ENCODE measurements around the gene GLRX3. TPM values are rescaled to one million over a fixed set of nuclear protein-coding genes. Genes with fewer than 3 reads are reported as not detected.

The GLRX3 gene
- total and polyA plus RNA-seq, 2 of the 13 experiments (the other 11 are each of a cell fraction or from before 2014, with no cell fraction given): 91.4 to 135 TPM

GRCh38 chr10:130111113-130111851, 24.9 kb upstream of the GLRX3 start (continued):
- TF ChIP-seq ZBTB10 (CRISPR knock-in tag; IDR thresholded peaks at IDR 0.05; ENCODE audit: borderline replicate concordance) (no peak; the same call in 1 of the 2 replicates), MATR3 (CRISPR knock-in tag; IDR thresholded peaks at IDR 0.05) (no peak), CBX1 (IDR thresholded peaks at IDR 0.05; ENCODE audit: low read depth) (no peak), ELF3 (CRISPR knock-in tag; IDR thresholded peaks at IDR 0.05) (peak; percentile 67), ZNF776 (CRISPR knock-in tag; IDR thresholded peaks at IDR 0.05) (0 out of 2 replicates have a peak, but pooled peaks have one; percentile 33), HNF1A (IDR thresholded peaks at IDR 0.05; ENCODE audit: low read depth) (no peak), HNF1A (CRISPR knock-in tag; IDR thresholded peaks at IDR 0.05; ENCODE audit: borderline replicate concordance) (no peak), HOXA3 (CRISPR knock-in tag; IDR thresholded peaks at IDR 0.05) (peak; percentile 55), ZNF143 (CRISPR knock-in tag; IDR thresholded peaks at IDR 0.05) (peak; percentile 94), SUZ12 (IDR thresholded peaks at IDR 0.05; ENCODE audit: low read depth, low read length) (peak; percentile 61), MED13 (CRISPR knock-in tag; IDR thresholded peaks at IDR 0.05) (0 out of 2 replicates have a peak, but pooled peaks have one; percentile 35), ZNF430 (CRISPR knock-in tag; IDR thresholded peaks at IDR 0.05) (peak; percentile 46; the same call in 1 of the 2 replicates), NKX3-1 (CRISPR knock-in tag; IDR thresholded peaks at IDR 0.05) (peak; percentile 70; the same call in 1 of the 2 replicates), GABPA (IDR thresholded peaks at IDR 0.05; ENCODE audit: low read depth, low read length) (peak; percentile 54), GABPA (CRISPR knock-in tag; IDR thresholded peaks at IDR 0.05; ENCODE audit: low read depth) (peak; percentile 86), GLMP (CRISPR knock-in tag; IDR thresholded peaks at IDR 0.05; ENCODE audit: borderline replicate concordance) (no peak), SP2 (CRISPR knock-in tag; IDR thresholded peaks at IDR 0.05) (peak; percentile 94), NFYC (CRISPR knock-in tag; IDR thresholded peaks at IDR 0.05) (peak; percentile 94)

Measured in HepG2 (cell line).